ENCODE data around the gene TRA2A. TPM values are rescaled to one million over a fixed set of nuclear protein-coding genes. Genes with fewer than 3 reads are reported as not detected.

TRA2A gene
- total and polyA plus RNA-seq, 9 of the 15 experiments (the other 6 are each of a cell fraction or from before 2014, with no cell fraction given): 22.7 to 210 (median 73.9) TPM

DNA sequence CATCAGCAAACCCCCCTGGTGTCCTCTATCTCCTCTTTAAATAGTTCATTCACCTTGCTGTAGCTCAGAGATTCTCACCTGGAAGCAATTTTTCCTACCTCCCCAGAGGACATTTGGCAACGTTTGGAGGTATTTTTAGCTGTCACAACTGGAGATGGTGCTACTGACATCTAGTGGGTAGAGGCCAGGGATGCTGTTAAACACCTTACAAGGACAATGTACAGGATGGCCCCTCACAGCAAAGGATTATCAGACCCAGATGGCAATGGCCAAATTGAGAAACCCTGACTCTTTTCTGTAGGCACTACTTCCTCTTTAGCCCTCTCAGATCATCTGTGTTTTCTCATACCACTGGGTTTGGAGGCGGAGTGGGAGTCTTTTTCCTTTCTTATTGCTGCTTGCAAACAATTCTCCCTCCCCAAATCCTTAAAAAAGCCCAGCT lies 13.2 kb upstream of the TRA2A start (continued):
- TF ChIP-seq BCLAF1 (IDR thresholded peaks at IDR 0.05; ENCODE audit: borderline replicate concordance in 1 of 2, control insufficient read depth in 1 of 2, low read depth in 2 of 2, low read length in 1 of 2) (no peak), FOXJ3 (CRISPR knock-in tag; IDR thresholded peaks at IDR 0.05) (no peak)

DNA sequence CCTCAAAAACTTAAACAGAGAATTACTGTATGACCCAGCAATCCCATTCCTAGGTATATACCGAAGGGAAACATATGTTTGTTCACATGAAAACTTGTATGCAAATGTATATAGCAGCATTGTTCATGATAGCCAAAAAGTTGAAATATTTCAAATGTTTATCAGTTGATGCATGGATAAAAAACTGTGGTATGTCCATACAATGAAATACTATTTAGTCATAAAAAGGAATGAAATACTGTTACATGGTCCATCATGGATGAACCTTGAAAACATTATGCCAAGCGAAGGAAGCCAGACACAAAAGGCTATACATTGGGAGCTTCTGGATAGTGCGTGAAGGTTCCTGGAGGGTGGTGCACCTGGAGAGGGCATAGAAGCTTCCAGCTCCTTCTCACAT lies 11.0 kb upstream of the TRA2A start:
- no peak overlapping the region for H2AFZ ChIP-seq (ENCODE audit: low read depth, low read length)
- in situ Hi-C loops (cut with MboI): no loop called here
- no peak for ATAC-seq
- CTCF ChIA-PET (ENCODE audit: low intra/inter-chr PET ratio): interaction anchor here (1.0 kb wide), 1 partner anchor 111 kb away, joined by 5 read pairs; no protein-coding TSS in a partner anchor
- no peaks in the 10 kb centered on the region; the same call in 1 of the 2 replicates for H3K9me3 ChIP-seq (replicated peaks; ENCODE audit: control insufficient read depth, insufficient read depth, low read depth, low read length)
- WGBS (ENCODE audit: insufficient coverage, low coverage, missing lambda C conversion rate): 63% methylated on average over 3 of the region's 3 CpGs
- H3K9ac ChIP-seq (ENCODE audit: insufficient read depth in 1 of 2, low read depth in 2 of 2, low read length in 2 of 2): no peak overlapping the region
- no peak overlapping the region for H3K4me3 ChIP-seq
- H3K9me1 ChIP-seq (ENCODE audit: control insufficient read depth, insufficient read depth, low read length): no peaks in the 10 kb centered on the region
- no peak for DNase-seq (ENCODE audit: extremely low read depth in 1 of 4, low spot score in 3 of 4)
- BruUV-seq (replicated peaks): no TSS peak
- no peak overlapping the region for H3K4me2 ChIP-seq (ENCODE audit: insufficient read depth, low read length)
- H3K36me3 ChIP-seq (ENCODE audit: control insufficient read depth, insufficient read depth, low read length): no peaks in the 10 kb centered on the region
- intact Hi-C loops (cut with micrococcal nuclease): loop anchor here (10.0 kb wide), 1 partner anchor 458 kb away; no protein-coding TSS in a partner anchor
- FAIRE-seq: no peak
- no peaks in the 10 kb centered on the region for H3K27me3 ChIP-seq (ENCODE audit: control insufficient read depth in 2 of 2, insufficient read depth in 2 of 2, low read length in 2 of 2)
- POLR2A ChIA-PET: interaction anchor here (0.8 kb wide), 1 partner anchor 12 kb away, joined by 3 read pairs; no protein-coding TSS in a partner anchor
- TF ChIP-seq ZNF146 (CRISPR knock-in tag; IDR thresholded peaks at IDR 0.05; ENCODE audit: unreplicated experiment) (peak; percentile 76), ZNF174 (CRISPR knock-in tag; IDR thresholded peaks at IDR 0.05) (no peak), FOXM1 (IDR thresholded peaks at IDR 0.05; ENCODE audit: low read depth) (no peak), FOXM1 (CRISPR knock-in tag; IDR thresholded peaks at IDR 0.05; ENCODE audit: low read depth) (no peak), RBM25 (IDR thresholded peaks at IDR 0.05; ENCODE audit: low read depth, low read length, severe bottlenecking) (peak; percentile 37), ZNF263 (CRISPR knock-in tag; IDR thresholded peaks at IDR 0.05; ENCODE audit: borderline replicate concordance) (no peak), ZNF41 (CRISPR knock-in tag; conservative IDR thresholded peaks at IDR 0.05) (no peak)
- TF ChIP-seq, protein P1, sequence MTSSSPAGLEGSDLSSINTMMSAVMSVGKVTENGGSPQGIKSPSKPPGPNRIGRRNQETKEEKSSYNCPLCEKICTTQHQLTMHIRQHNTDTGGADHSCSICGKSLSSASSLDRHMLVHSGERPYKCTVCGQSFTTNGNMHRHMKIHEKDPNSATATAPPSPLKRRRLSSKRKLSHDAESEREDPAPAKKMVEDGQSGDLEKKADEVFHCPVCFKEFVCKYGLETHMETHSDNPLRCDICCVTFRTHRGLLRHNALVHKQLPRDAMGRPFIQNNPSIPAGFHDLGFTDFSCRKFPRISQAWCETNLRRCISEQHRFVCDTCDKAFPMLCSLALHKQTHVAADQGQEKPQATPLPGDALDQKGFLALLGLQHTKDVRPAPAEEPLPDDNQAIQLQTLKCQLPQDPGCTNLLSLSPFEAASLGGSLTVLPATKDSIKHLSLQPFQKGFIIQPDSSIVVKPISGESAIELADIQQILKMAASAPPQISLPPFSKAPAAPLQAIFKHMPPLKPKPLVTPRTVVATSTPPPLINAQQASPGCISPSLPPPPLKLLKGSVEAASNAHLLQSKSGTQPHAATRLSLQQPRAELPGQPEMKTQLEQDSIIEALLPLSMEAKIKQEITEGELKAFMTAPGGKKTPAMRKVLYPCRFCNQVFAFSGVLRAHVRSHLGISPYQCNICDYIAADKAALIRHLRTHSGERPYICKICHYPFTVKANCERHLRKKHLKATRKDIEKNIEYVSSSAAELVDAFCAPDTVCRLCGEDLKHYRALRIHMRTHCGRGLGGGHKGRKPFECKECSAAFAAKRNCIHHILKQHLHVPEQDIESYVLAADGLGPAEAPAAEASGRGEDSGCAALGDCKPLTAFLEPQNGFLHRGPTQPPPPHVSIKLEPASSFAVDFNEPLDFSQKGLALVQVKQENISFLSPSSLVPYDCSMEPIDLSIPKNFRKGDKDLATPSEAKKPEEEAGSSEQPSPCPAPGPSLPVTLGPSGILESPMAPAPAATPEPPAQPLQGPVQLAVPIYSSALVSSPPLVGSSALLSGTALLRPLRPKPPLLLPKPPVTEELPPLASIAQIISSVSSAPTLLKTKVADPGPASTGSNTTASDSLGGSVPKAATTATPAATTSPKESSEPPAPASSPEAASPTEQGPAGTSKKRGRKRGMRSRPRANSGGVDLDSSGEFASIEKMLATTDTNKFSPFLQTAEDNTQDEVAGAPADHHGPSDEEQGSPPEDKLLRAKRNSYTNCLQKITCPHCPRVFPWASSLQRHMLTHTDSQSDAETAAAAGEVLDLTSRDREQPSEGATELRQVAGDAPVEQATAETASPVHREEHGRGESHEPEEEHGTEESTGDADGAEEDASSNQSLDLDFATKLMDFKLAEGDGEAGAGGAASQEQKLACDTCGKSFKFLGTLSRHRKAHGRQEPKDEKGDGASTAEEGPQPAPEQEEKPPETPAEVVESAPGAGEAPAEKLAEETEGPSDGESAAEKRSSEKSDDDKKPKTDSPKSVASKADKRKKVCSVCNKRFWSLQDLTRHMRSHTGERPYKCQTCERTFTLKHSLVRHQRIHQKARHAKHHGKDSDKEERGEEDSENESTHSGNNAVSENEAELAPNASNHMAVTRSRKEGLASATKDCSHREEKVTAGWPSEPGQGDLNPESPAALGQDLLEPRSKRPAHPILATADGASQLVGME (CRISPR knock-in tag; IDR thresholded peaks at IDR 0.05): no peak
- 0 out of 2 replicates have a peak, but pooled peaks cover 4% of the 10 kb centered on the region for H4K20me1 ChIP-seq (replicated peaks; ENCODE audit: control insufficient read depth, insufficient read depth, low read length)
- H3K79me2 ChIP-seq (ENCODE audit: control insufficient read depth, insufficient read depth, low read length): no peaks in the 10 kb centered on the region
- peaks cover 0 to 6% of the 10 kb centered on the region in 2 experiments; a peak in 3 of 5 replicates for H3K4me1 ChIP-seq (replicated peaks in 1 of 2; ENCODE audit: control insufficient read depth in 2 of 2, insufficient read depth in 2 of 2, low read length in 2 of 2)
- no peak overlapping the region for H3K27ac ChIP-seq (ENCODE audit: extremely low read depth, low read depth, low read length)

Data from K562 (cell line).